GM18951 (cell line): Measurements from ENCODE around the gene SYNE1.

ENCODE experiments used
- POLR2A ChIP-seq: IDR thresholded peaks from 4 replicates; pipeline ENCODE4 v1.6.1; 2011; ENCODE audit warnings: mild to moderate bottlenecking; ENCODE audit not compliant: insufficient read length, insufficient read depth; ENCODE audit errors: extremely low read depth
- in situ Hi-C: fragments of 300-500 bp; cut with MboI; formaldehyde crosslinking; loops from one replicate; pipeline ENCODE4 v1.12.0; 2022; ENCODE audit warnings: low sequenced_read_pairs, mixed read lengths, inconsistent platforms; ENCODE audit not compliant: unreplicated experiment

Gene SYNE1

DNA sequence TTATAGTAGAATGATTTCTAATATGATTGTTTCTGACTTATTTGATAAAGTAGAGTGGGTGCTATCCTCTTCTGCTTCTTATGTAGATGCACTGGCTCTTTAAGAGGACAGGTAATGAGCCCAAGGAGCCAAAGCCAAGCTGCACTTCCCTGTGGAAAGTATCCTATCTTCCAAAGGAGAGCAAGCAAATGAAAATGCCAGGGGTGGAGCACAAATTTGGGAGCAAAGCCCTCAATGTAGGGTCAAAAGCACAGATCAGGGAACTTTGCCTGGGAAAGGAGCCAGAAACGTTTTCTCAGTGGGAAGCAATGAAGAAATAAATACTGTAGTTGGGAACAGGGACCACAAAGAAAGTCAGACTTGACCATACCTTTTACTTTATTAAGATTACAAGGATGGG is 242.9 kb downstream of the SYNE1 start:
- in situ Hi-C loops = no loop called here
- no peak for TF ChIP-seq POLR2A

DNA sequence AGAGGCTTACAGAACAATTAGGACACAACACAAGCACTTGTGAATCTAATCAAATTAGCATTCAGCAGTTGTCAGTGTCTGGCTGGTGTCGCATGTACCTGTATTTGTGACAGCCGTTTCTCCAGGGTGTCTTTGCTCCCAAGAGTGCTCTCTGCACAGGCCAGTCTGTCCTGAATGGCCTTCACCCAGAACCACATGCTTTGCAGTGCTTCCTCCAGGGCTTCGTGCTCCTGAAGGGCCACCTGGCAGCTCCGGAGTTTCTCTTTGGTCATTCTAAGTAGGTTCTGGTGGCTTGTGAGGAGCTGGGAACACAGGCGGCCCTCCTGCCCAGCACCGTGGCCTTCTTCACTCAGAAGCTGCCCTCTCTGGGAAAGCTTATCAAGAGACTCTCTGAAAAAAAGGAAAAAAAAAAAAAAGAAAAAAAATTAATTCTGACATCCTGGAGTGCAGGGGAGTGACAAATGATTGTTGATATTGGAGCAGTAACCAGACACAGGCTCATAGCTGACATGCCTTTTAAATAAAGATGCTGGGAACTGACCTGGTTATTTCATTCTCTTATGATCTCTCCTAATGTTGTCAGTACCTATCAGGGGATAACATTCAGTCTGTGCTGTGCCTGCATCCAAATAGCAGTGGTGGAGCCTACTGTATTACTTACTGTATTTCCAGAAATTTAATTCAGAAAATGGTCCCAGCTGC is 245.8 kb downstream of the SYNE1 start:
- no peak for TF ChIP-seq POLR2A
- in situ Hi-C loops = no loop called here

DNA sequence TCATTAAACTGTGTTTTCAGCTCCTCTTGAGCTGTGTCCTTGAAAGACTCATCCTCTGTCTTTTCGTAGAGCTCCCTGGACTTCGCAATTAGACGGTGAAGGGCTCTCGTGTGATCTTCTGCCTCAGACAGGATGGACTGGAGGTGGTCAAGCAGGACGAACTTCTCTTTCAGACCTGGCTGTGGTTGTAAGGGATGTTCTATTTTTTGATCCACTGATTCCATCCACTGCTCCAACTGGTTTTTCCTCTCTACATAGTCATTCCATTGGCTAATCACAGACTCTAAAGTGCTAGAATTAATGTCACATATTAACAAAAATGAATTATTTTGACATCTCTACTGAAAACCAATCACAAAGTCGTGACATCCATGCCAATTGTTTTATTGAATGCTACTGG is 250.1 kb downstream of the SYNE1 start:
- TF ChIP-seq POLR2A = no peak
- in situ Hi-C loops = no loop called here

DNA sequence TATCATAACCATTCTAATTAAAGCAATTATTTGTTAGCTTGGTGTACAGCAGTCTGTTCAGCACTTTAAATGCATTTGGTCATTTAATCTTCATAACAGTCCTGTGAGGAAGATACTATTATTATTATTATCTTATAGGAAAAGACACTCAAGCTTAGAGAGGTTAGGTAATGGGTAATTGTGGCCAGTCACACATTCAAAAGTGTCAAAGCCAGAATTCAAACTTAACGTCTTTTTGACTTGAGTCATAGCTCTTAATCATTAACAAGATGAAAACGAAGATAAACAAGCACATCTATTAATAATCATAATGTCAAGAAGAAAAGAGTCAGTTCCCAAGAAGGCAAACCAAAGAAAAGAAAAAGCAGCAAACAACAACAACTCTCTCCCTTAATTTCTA is 251.0 kb downstream of the SYNE1 start:
- TF ChIP-seq POLR2A = no peak
- in situ Hi-C loops = no loop called here

DNA sequence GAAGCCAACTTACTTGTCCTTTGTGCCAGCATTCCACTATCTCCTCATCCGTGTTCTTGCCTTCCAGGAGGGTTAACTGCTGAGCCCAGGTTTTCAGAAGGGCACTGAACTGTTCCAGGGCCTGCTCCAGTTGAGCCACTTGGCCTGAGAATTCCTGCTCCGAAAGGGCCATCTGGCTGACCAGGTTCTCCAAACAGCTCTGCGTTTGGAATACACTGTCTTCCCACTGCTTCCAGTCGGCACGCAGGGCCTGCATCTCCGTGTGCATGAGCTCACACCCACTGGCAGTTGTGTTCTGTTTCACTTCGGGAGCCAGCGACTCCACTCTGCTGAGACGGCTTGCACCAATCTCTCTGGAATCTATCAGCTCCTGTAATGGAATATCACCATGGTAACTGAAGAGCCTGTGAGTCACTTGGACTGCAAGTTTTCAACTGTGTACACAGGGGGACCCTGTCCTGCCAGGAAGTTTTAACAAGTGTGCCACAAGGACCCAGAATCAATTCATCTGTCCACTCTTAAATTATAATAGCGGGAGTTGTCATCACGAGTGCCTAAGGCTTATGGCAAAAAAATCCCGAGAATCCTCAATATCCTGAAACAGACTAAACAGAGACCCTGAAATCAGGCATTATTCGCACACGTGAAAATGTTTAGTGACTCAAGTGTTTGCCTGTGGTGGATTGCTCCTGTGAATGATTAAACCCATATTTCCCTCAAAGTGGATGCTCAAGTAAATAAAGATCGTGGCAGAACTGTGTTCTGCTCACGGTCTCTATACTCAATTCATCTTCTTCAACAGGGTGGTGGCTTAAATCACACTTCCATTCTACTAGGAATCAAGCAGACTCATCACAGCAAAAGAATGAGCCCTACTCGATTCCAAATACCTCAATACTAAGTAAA is 255.9 kb downstream of the SYNE1 start:
- TF ChIP-seq POLR2A = no peak
- in situ Hi-C loops = no loop called here

DNA sequence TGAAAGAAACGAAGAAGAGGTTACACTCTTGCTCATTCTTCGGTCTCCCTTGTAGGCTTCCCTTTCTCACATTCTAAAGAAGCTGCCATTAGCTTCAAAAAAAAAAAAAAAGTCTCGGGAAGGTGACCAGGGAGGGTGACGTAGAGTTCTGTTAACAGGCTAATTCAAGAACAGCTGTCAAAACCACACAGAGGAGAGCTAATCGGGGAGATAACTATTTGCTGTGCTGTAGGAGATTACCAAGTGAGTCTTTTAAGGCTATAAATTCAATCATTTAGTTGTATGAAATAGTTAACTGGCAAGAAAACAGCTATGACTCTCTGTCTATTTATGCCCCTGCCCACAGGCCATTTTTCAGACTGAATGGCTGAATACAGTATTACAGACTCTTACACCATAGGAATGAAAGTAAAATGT is 256.8 kb downstream of the SYNE1 start:
- TF ChIP-seq POLR2A = no peak
- in situ Hi-C loops = no loop called here

DNA sequence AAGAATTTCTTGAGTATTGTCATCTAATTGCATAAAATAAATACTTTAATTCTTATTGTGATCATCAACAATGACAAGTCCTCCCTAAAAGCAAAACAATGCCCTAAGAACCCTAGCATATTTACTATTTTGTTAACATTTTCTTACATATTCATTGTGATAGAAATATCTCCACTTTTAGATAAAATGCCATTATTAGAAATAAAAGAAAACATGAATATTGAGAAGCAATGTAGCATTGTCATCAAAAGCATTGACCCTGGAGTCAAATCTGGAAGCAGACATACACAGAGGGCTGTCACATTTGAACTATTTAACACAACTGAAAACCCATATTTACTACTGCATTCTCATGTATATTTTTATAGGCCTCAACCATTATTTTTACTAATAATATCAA is 257.7 kb downstream of the SYNE1 start:
- in situ Hi-C loops = no loop called here
- TF ChIP-seq POLR2A = no peak

DNA sequence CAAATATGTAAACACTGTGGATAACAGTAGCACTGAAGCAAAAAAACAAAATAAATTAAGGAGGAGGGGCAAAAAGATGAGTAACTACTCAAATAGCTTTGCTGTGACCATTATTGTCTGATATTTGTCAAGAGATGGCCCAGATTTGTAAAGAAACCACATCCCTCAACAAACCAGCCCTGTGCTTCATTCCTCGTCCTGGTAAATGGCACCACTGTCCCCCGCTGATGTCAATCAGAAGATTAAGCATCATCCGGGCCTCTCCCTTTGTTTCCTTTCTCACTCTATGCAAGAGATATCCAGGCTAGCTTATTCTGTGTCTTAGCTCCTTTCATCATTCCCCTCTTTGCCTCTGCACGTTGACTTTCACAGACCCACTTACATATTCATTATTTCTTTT is 259.0 kb downstream of the SYNE1 start:
- TF ChIP-seq POLR2A = no peak
- in situ Hi-C loops = no loop called here

DNA sequence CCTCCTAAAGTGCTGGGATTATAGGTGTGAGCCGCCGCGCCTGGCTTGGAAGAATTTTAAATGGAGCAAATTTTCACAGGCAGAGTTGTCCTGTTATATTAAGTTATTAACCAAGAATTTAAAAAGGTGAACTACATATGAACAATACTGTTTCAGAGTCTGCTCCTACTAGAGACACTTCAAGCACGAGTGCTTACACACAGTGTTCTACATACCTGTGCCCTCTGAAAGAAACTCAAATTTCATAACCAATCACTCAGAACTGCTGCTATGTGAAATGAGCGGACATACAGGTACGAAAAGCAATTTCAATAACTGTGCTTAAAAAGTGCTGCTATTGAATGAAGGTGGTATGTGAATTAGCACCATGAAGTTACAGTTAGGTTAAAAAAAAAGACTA is 262.0 kb downstream of the SYNE1 start:
- no peak for TF ChIP-seq POLR2A
- in situ Hi-C loops = no loop called here

DNA sequence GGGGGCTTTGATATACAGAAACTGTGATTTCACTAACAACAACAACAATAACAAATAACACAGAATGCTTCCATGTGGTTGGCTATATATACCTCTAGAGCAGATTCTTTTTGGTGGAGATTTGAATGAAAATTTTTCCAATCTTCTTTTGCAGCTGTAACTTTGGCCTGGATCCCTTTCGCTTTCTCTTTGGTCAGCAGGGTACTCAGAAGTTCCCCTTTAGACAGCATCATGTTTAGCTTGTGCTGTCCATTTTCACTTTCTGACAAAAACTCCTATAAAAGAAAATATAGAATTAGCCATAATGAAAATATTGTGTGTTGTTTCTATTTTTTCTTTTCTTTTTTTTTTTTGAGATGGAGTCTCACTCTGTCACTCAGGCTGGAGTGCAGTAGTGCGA is 264.2 kb downstream of the SYNE1 start:
- TF ChIP-seq POLR2A = no peak
- in situ Hi-C loops = no loop called here

DNA sequence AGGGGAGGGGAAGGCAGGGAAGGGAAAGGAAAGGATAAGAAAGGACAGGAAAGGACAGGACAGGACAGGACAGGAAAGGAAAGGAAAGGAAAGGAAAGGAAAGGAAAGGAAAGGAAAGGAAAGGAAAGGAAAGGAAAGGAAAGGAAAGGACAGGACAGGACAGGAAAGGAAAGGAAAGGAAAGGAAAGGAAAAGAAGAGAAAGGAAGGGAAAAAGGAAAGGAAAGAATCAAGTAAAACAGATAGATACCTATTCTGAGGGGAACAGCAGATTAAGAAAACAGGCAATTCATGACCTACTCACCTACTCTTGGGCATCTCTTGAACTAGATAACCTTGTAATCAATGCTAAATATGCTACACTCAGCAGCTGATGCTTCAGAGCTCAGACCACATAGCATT is 265.4 kb downstream of the SYNE1 start:
- in situ Hi-C loops = no loop called here
- no peak for TF ChIP-seq POLR2A

DNA sequence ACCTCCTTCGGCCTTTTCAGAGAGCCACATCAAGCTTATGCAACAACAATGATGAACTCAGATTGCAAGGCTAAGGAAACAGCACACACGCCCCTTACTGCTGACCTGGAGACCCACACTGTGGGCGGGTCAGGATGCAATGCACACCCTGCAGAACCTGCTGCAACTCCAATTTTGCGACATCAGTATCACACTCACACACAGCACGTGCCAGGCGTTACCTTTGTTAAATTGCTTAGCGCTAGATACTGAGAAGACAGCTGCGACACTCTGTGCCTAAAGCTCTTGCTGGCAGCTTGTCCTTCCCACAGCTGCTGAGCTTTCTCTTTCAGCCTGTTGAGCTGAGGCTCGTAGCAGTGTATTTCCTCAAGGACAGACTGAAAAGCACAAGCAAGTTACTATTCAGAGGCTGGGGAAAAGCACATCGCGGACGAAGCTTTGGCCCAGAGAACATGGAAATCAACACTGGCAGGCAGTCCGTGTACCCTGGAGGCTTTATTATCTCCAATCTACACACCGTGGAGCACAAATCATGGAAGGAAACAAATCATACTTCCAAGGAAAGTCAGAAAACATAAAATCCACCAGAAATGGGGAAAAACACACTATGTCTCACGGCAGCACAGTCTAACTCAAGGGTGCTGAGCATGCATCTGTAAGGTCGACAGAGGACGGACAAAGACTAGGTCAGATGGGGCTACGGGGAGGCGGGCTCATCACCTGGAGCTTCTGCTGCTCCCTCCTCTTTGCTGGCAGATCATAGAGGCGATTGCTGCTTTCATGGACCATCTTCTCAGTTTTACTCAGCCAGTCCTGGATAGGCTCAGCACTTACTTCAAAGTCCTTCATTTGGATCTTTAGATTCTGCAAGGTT is 268.2 kb downstream of the SYNE1 start:
- in situ Hi-C loops = no loop called here
- TF ChIP-seq POLR2A = no peak

DNA sequence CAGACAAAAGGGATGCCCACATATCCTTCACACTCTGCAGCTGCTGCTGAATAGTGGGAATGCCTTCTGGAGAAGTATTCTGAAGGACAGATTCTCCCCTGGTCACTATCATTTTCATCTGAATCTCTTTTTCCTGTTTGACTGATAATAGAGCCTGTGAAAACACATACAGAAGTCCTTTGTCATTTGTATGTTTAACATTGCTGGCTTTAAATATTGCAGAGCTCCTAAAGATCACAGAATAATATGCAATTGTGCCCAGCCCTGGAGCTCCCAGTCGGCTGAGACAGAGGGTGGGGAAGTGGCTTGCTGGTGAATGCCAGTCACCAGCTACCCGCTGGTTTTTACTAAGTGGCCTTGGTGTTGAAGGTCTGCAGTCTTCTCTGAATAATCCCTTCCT is 272.3 kb downstream of the SYNE1 start:
- no peak for TF ChIP-seq POLR2A
- in situ Hi-C loops = no loop called here
